ENCODE results near the gene VPS51. TPM values are rescaled to one million over a fixed set of nuclear protein-coding genes. Genes with fewer than 3 reads are reported as not detected.

The VPS51 gene
- total and polyA plus RNA-seq, 9 of the 15 experiments (the other 6 are each of a cell fraction or from before 2014, with no cell fraction given), result 1.8 to 143 (median 46.8) TPM

- TF ChIP-seq ZBTB40 (IDR thresholded peaks at IDR 0.05), result peak; percentile 71
- no peak for TF ChIP-seq ZBTB40 (CRISPR knock-in tag; IDR thresholded peaks at IDR 0.05)
- no peak for TF ChIP-seq GATAD2B (IDR thresholded peaks at IDR 0.05; ENCODE audit: borderline replicate concordance)
Measured at GRCh38 chr11:65055538-65055937, 40.5 kb upstream of the VPS51 start (continued).

Measured in K562 (cell line).